Measurements from ENCODE around the gene ATP5IF1. TPM values are rescaled to one million over a fixed set of nuclear protein-coding genes. Genes with fewer than 3 reads are reported as not detected.

ATP5IF1 gene
- polyA plus RNA-seq, 1 of the 3 experiments (the other 2 are of a cell fraction) = 594 TPM

DNA sequence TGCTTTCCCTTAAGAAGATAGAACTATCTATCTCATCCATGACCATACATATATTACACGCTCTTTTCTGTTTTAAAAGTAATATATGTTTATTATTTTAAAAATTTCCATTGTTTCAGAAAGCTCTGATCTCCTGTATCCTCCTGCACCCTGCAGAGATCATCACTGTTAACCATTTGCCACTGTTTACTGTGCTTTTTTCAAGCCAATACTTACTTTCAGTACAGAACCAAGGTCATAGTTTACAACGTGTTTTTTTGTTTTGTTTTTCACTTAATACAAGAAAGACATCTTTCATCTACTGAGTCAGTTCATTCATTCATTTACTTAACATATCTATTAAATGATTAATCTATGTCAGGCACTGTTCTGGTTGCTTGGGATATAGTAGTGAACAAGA lies 33.6 kb downstream of the ATP5IF1 start:
- H3K9me2 ChIP-seq = no peaks in the 10 kb centered on the region
- DNase-seq = no peak
- POLR2A ChIA-PET = interaction anchor here (0.8 kb wide), 1 partner anchor 58 kb away, joined by 3 read pairs; no protein-coding TSS in a partner anchor
- peaks cover 79% of the 10 kb centered on the region for H3K79me2 ChIP-seq (ENCODE audit: insufficient read depth)
- H3K27me3 ChIP-seq (ENCODE audit: insufficient read depth) = no peaks in the 10 kb centered on the region
- H3K4me1 ChIP-seq (ENCODE audit: control insufficient read depth in 1 of 2, insufficient read depth in 2 of 2, low read depth in 1 of 2, low read length in 1 of 2) = no peaks in the 10 kb centered on the region
- H3K4me3 ChIP-seq (ENCODE audit: low read depth in 2 of 2, low read length in 1 of 2) = no peak overlapping the region
- H3K4me2 ChIP-seq = no peak overlapping the region
- peaks cover 95% of the 10 kb centered on the region for H4K20me1 ChIP-seq (ENCODE audit: insufficient read depth)
- CTCF ChIA-PET = interaction anchor here (1.1 kb wide), 1 partner anchor 91 kb away, joined by 3 read pairs; no protein-coding TSS in a partner anchor
- H3K36me3 ChIP-seq (replicated peaks in 1 of 2; ENCODE audit: control insufficient read depth in 1 of 2, insufficient read depth in 2 of 2, low read length in 1 of 2) = peaks cover 32 to 35% of the 10 kb centered on the region in 2 experiments
- no peak overlapping the region for H3K9ac ChIP-seq
- TF ChIP-seq MEF2A (IDR thresholded peaks at IDR 0.05; ENCODE audit: borderline replicate concordance, low read depth) (no peak), YY1 (IDR thresholded peaks at IDR 0.05; ENCODE audit: low read depth) (no peak), EZH2phosphoT487 (IDR thresholded peaks at IDR 0.05; ENCODE audit: borderline replicate concordance, low read depth) (no peak), TEAD4 (IDR thresholded peaks at IDR 0.05; ENCODE audit: borderline replicate concordance, insufficient read depth) (no peak), RCOR1 (IDR thresholded peaks at IDR 0.05; ENCODE audit: low read length) (no peak), GATA2 (CRISPR knock-in tag; IDR thresholded peaks at IDR 0.05) (no peak), RXRA (IDR thresholded peaks at IDR 0.05; ENCODE audit: borderline replicate concordance, low read depth) (no peak), POLR2AphosphoS5 (IDR thresholded peaks at IDR 0.05; ENCODE audit: low read depth, low read length) (no peak), MXI1 (IDR thresholded peaks at IDR 0.05; ENCODE audit: low read depth, low read length) (no peak), SIN3A (IDR thresholded peaks at IDR 0.05; ENCODE audit: borderline replicate concordance, low read depth, low read length) (no peak), JUND (IDR thresholded peaks at IDR 0.05) (no peak), EP300 (IDR thresholded peaks at IDR 0.05; ENCODE audit: borderline replicate concordance in 1 of 2, low read depth in 1 of 2, low read length in 1 of 2) (no peak), GABPA (IDR thresholded peaks at IDR 0.05; ENCODE audit: low read depth) (no peak), CHD2 (IDR thresholded peaks at IDR 0.05; ENCODE audit: low read length, partially characterized antibody) (no peak), RFX5 (IDR thresholded peaks at IDR 0.05; ENCODE audit: low read length) (no peak), FOXM1 (IDR thresholded peaks at IDR 0.05; ENCODE audit: low read depth) (no peak)
- TF ChIP-seq, protein P1, sequence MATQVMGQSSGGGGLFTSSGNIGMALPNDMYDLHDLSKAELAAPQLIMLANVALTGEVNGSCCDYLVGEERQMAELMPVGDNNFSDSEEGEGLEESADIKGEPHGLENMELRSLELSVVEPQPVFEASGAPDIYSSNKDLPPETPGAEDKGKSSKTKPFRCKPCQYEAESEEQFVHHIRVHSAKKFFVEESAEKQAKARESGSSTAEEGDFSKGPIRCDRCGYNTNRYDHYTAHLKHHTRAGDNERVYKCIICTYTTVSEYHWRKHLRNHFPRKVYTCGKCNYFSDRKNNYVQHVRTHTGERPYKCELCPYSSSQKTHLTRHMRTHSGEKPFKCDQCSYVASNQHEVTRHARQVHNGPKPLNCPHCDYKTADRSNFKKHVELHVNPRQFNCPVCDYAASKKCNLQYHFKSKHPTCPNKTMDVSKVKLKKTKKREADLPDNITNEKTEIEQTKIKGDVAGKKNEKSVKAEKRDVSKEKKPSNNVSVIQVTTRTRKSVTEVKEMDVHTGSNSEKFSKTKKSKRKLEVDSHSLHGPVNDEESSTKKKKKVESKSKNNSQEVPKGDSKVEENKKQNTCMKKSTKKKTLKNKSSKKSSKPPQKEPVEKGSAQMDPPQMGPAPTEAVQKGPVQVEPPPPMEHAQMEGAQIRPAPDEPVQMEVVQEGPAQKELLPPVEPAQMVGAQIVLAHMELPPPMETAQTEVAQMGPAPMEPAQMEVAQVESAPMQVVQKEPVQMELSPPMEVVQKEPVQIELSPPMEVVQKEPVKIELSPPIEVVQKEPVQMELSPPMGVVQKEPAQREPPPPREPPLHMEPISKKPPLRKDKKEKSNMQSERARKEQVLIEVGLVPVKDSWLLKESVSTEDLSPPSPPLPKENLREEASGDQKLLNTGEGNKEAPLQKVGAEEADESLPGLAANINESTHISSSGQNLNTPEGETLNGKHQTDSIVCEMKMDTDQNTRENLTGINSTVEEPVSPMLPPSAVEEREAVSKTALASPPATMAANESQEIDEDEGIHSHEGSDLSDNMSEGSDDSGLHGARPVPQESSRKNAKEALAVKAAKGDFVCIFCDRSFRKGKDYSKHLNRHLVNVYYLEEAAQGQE (IDR thresholded peaks at IDR 0.05; ENCODE audit: low read depth, low read length) = no peak
- TF ChIP-seq, protein P2, sequence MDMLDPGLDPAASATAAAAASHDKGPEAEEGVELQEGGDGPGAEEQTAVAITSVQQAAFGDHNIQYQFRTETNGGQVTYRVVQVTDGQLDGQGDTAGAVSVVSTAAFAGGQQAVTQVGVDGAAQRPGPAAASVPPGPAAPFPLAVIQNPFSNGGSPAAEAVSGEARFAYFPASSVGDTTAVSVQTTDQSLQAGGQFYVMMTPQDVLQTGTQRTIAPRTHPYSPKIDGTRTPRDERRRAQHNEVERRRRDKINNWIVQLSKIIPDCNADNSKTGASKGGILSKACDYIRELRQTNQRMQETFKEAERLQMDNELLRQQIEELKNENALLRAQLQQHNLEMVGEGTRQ (IDR thresholded peaks at IDR 0.05; ENCODE audit: borderline replicate concordance, low read depth, low read length) = no peak
- TF ChIP-seq, protein P3, sequence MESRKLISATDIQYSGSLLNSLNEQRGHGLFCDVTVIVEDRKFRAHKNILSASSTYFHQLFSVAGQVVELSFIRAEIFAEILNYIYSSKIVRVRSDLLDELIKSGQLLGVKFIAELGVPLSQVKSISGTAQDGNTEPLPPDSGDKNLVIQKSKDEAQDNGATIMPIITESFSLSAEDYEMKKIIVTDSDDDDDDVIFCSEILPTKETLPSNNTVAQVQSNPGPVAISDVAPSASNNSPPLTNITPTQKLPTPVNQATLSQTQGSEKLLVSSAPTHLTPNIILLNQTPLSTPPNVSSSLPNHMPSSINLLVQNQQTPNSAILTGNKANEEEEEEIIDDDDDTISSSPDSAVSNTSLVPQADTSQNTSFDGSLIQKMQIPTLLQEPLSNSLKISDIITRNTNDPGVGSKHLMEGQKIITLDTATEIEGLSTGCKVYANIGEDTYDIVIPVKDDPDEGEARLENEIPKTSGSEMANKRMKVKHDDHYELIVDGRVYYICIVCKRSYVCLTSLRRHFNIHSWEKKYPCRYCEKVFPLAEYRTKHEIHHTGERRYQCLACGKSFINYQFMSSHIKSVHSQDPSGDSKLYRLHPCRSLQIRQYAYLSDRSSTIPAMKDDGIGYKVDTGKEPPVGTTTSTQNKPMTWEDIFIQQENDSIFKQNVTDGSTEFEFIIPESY (IDR thresholded peaks at IDR 0.05; ENCODE audit: borderline replicate concordance, low read depth) = no peak
- TF ChIP-seq, protein P4, sequence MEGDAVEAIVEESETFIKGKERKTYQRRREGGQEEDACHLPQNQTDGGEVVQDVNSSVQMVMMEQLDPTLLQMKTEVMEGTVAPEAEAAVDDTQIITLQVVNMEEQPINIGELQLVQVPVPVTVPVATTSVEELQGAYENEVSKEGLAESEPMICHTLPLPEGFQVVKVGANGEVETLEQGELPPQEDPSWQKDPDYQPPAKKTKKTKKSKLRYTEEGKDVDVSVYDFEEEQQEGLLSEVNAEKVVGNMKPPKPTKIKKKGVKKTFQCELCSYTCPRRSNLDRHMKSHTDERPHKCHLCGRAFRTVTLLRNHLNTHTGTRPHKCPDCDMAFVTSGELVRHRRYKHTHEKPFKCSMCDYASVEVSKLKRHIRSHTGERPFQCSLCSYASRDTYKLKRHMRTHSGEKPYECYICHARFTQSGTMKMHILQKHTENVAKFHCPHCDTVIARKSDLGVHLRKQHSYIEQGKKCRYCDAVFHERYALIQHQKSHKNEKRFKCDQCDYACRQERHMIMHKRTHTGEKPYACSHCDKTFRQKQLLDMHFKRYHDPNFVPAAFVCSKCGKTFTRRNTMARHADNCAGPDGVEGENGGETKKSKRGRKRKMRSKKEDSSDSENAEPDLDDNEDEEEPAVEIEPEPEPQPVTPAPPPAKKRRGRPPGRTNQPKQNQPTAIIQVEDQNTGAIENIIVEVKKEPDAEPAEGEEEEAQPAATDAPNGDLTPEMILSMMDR (IDR thresholded peaks at IDR 0.05) = no peak
- H3K27ac ChIP-seq (ENCODE audit: low read depth in 2 of 2, low read length in 1 of 2) = no peak overlapping the region
- no peaks in the 10 kb centered on the region for H3K9me3 ChIP-seq
- peaks cover 5% of the 10 kb centered on the region for H3F3A ChIP-seq (replicated peaks; ENCODE audit: insufficient read depth)
- 83% methylated on average over 2 of the region's 2 CpGs for WGBS (ENCODE audit: low lambda C conversion rate)
- no peak overlapping the region for H2AFZ ChIP-seq (ENCODE audit: low read depth)

Data from SK-N-SH (cell line).